ENCODE results near the gene CDC42BPB.
A peak's percentile ranks its signal among the peaks of the same experiment; 100 is the strongest.

CDC42BPB gene

DNA sequence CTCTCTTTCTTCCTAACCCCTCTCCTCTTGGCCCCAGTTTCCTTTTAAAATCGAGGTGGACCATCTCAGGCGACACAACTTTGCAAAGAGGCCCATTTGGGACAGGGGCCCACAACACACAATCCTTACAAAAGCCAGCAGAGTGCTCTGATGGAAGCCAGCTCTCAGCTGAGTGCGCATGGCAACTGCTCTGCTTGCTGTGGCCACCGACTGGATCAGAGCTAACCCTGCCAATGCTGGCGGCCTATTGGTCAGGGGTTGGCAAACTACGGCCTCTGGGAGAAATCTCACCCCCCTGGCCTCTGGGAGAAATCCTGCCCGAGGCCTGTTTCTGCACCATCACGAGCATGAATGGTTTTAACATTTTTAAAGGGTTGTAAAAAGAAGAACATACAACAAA is 79.9 kb downstream of the CDC42BPB start:
- Histone ChIP-seq H3K4me3 (no peak overlapping the region), H3K27ac (no peak overlapping the region)

DNA sequence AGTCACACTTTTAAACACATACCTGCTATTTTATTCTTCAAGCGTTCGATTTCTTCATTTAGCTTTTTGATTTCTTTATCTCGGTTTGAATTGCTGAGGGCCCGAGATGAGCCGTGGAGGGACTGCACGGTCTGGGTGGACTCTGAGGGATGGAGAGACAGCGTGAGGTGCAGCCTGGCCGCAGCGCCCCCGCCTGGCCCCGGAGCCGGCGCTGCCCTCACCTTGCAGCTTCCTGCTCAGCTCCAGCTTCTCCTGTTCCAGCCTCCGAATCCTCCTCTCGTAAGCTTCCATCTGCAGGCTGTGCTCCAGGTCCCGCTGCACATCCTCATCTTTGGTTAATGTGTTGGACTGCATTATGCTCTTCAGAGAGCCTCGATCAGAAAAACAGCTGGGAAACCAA is 81.7 kb downstream of the CDC42BPB start:
- Histone ChIP-seq H3K4me3 (no peak overlapping the region), H3K27ac (no peak overlapping the region)

DNA sequence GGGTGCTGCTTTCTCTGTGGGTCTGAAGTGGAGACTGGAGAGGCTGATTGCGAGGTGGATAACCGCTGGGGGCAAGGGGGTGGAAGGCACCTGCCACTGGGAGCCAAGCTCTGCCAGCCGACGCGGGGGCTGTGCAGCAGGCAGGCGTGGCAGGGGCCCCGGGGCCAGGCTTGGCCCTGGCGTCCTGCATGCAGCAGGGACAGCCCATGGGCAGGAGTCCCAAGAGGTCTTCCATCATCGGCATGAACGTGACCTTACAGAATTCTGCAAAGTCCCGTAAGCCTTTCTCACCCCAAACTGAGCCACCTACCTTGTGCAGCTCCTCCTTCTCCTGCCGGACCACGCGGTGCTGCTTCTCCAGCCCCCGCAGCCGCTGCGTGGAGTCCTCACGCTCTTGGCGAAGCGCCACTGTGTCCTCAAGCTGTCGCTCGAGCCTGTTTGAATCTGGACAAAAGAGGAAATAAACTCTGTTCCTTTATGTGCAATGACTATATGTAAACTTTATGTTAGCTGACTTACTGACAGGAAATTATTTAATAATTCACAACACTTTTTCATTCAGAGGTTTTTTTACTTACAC is 83.6 kb downstream of the CDC42BPB start:
- no peak overlapping the region for H3K27ac ChIP-seq

DNA sequence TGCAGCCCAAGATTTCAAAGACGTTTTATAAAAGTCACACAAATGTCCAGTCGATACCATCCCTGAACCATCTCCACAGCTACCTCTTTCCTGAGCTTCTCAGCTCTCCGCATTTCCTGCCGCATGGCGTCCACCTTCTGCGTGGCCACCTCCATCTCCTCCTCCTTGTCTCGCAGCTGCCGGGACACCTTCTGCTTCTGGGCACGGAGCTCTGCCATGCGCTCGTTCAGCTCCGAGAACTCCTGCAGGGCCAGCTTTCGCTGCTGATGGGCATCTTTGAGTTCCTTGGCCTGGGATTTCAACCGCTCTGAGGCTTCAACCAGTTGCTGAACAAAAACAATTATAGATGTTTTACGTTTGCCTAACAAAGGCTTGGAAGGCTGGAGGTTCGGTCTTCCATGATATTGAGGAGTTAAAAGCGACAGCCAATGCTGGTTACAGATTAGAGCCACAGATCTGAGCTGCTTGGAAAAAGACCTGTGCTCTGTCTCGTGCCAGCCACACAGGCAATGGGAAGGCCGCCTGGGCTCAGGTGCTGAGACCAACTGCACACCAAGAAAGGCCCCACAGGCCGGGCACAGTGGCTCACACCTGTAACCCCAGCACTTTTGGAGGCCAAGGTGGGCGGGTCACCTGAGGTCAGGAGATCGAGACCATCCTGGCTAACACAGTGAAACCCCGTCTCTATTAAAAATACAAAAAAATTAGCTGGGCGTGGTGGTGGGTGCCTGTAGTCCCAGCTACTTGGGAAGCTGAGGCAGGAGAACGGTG is 85.3 kb downstream of the CDC42BPB start:
- Histone ChIP-seq H3K27ac (no peak overlapping the region), H3K4me3 (no peak overlapping the region)

More for the DNA sequence above, 83.6 kb downstream of the CDC42BPB start:
- H3K4me3 ChIP-seq, result no peak overlapping the region

DNA sequence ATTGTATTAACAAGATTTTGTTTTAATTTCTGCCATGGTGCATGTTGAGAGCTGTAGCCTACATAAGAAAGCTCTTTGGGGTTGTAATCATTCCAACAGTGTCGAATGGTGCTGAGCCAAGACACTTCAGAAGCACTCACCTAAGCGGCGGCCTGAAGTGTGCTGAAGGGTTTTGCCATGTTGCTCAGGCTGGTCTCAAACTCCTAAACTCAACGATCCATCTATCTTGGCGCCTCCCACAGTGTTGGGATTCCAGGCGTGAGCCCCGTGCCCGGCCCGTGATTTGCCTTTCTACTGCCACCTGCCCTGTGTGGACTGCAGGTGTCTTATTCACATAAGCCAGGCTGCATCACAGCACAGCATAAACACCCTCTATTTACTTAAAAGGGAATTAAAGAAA is 86.0 kb downstream of the CDC42BPB start:
- Histone ChIP-seq H3K27ac (no peak overlapping the region), H3K4me3 (no peak overlapping the region)

DNA sequence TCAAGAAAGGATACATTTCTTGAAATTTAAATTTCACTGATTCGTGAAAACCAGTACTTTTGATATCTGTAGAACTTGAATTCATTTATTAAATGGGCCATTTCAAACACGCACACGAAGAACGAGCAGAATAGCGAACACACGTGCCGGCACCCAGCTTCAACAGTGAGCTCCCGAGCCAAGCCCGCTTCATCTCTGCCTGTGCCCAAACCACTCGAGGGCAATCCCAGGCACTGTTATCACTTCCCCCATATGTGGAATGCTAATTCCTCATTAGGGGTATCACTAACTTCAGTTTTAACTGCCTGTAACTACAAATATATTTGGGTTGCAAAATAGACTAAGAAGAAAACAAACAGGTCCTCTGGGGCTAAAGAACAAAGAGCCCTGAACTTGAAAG is 86.9 kb downstream of the CDC42BPB start:
- H3K4me3 ChIP-seq, result no peak overlapping the region
- H3K27ac ChIP-seq, result no peak overlapping the region

DNA sequence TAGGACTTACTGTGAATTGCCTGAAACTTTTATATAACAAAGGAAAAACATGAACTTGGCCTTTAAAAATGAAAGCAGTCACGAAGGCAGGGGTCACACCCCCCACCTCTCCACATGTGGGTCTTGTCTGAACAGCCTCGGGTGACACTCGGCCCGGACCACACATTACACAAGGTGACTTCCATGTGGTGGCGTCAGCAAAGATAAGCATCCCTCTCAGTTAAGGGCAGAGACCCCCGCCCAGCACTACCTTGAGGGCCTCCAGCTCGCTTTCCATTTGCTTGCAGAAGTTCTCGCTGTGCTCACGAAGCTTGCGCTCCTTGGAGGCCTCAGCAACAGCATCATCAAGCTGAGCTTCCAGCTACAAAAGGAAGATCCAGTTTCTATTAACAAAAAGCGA is 87.4 kb downstream of the CDC42BPB start:
- no peak overlapping the region for H3K27ac ChIP-seq
- H3K4me3 ChIP-seq, result no peak overlapping the region

DNA sequence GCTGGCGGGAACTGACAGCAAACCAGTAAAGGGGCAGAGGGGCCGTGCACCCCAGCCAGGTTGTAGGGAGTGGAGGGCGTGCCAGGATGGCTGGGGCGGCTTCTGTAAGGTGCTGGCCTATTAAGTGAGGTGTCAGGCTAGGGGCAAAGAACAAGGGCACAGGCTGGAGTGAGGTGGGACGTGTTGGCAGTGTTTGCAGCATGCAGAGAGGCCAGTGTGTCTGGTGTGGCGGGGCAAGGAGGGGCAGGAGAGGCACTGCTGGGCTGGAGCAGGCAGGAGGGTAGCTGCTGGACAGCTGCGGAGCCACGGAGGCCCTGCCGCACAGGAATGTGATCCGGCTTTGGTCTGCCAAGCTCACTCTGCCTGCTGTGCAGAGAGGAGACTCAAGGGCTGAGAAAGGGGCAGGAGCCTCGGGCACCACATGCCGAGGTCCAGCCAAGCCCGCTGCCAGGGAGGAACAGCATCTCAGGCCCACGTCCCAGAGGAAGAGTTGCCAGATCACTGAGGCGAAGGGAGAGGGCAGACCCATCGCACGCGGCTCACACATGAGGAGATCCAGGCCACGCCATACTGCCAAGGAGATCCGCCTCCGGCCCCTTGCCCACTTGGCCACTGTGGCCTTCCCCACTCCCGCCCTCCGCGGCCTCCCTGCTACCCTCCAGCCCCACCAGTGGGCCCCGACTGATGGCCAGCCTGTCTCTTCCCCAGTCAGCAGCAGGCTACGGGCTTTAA is 88.1 kb downstream of the CDC42BPB start:
- no peak overlapping the region for H3K27ac ChIP-seq
- H3K4me3 ChIP-seq, result no peak overlapping the region

DNA sequence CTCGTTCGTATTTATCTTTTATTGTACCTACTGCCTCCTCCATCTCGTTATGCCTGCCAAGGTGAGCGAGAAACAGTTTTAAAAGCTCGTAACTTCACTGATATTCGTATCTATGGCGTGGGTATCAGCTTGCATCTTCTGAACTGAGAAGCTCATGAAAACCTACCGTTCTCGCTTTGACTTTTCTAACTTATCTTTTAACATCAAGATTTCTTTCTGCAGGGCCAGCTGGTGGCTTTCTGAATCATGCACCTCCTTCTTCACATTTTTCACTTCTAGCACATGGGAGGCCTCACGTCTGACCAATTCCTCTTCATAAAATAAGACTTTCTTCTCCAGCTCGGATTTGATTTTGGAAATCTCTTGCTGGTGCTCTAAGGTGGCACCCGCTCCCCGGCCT is 89.0 kb downstream of the CDC42BPB start:
- H3K4me3 ChIP-seq, result no peak overlapping the region
- no peak overlapping the region for H3K27ac ChIP-seq

DNA sequence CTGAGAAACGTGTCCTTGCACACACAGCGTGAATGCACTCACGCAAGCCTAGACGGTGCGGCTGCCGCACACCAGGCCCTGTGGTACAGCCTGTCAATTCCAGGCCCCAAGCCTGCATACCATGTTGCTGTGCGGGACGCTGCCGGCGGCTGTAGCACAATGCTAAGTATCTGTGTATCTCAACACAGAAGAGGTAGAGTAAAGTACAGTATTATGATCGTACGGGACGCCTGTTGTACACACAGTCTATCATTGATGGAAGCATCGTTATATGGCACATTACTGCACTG is 89.9 kb downstream of the CDC42BPB start:
- no peak overlapping the region for H3K27ac ChIP-seq
- H3K4me3 ChIP-seq, result no peak overlapping the region

DNA sequence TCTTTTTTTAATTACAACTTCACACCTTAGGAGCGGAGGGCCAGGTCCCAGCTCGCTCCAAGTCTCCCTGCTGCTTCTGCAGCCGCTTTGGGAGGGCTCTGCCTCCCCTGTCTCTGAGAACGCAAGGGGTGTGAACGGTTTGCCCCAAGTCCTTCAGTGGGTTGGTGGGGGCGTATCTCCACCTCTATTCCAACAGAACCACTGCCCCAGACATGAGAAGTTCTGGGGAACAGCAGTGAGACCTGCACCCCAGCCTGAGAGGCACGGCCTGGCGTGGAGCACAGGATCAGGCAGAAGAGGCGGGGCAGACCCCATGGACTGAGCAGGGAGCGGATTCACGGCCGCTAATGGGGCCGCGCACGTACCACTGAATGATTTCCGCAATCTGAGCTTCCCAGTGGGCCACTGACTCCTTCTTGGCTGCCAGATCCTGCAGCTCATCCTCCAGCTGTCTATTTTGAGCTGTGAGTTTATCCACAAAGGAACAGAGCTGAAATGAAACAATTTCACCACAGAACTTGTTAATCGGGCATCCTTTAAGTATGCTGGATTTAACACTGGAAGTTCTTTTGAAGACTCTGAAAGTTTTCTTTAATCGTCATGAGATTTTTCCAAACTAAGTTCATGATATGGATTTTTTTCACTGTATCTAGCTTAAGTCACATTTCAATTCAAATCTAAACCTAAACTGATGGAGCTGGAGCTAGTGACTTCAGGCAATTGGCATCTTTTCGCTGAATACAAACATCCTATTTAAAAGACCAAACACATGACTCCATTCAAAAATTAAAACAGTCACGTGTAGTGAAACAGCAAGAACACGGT is 90.5 kb downstream of the CDC42BPB start:
- peak overlapping the region in 1 of 21 experiments; percentile 41 for H3K27ac ChIP-seq

DNA sequence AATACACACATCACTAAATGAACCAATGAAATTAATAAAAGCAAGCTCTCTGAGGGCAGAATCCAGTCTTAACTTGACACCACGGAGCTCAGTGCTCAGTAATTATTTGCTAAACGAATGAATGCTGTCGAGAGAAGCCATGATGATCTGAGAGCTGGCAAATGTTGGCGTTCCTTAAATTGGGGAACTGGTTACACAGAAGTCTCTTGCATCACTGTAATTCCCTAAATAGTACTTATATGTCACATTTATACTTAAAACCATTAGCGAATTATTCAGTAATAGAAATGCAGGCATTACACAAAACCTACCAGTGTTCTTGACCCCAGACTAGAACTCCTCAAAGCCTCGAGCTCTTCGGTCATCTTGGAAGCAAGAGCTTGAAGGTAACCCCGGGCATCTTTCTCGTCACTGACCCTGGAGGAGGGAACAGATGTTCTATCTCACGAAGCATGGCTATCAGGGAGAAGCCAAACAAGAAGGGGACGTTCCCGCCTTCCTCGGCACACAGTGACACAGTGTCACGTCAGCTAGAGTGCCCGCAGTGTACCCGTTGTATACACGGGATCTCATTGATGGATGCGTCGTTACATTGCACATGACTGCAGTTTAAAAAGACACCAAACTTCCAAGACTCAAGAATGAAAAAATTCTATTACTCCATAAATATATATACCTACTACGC is 91.2 kb downstream of the CDC42BPB start:
- no peak overlapping the region for H3K4me3 ChIP-seq
- H3K27ac ChIP-seq, result peak overlapping the region in 1 of 21 experiments; percentile 41

More for the DNA sequence above, 90.5 kb downstream of the CDC42BPB start:
- H3K4me3 ChIP-seq, result no peak overlapping the region

DNA sequence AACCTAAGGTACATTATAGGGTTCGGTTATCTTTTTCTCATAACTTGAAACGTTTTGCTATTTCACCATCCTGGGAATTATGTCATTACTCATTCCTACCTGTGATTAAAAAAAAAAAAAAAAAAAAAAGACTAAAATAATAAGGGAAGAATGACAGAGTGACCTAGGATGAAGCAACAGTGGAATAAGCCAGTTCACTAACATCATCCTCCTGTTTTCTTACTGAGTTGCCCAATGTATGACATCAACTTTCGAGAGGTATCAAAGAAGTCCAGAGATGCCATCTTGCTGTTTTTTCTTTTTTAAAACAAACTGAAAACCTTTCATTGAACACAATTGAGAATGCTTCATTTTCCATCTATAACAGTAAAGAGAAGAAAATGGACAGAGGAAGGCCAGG is 92.1 kb downstream of the CDC42BPB start:
- Histone ChIP-seq H3K4me3 (no peak overlapping the region), H3K27ac (no peak overlapping the region)

DNA sequence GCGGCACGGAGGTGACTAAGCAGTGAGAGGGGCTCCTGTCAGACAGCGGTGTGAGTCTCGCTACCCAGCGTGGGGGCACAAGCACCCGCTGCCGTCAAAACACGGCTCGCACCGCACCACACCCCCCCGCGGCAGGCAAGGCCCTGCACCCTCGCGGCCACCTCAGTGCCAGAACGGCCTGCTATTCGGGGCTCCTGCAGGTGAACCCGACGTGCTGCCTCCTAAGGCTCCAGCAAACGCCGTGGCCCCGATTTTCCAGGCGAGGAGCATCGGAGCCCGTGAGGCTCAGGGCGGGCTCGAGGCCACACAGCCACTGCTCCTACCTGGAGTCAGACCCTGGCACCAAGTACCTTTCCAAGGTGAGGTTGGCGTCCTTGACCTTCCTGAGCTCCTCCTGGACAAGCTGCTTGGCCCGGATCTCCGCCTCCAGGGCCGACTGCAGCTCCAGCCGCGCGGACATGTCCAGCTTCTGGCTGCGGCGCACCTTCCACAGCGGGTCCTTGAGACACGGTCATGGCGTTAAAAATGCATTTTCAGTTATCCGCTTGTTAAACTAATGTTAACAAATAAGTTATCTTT is 93.1 kb downstream of the CDC42BPB start:
- Histone ChIP-seq H3K27ac (no peak overlapping the region), H3K4me3 (no peak overlapping the region)

DNA sequence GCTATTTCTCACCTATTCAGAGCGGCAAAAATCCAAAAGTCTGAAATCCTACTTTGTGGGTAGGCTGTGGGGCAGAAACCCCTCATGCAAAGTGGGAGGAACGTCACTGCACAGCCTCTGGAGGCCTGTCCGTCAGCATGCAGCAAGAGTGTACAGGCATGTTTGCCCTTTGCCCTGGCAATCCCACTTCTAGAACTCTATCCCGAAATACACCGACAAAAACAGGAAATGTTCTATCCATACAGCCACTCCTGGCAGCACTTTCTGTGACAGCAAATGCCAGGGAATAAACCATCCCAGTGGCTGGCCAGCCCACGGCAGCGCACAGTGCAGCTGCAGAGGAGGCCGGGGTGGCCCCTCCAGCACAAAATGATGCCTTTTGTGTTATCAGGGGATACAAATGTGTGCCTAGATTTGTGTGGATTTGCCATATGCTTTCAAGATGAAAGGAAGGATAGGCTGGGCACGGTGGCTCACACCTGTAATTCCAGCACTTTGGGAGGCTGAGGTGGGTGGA is 95.2 kb downstream of the CDC42BPB start:
- Histone ChIP-seq H3K27ac (no peak overlapping the region), H3K4me3 (no peak overlapping the region)

DNA sequence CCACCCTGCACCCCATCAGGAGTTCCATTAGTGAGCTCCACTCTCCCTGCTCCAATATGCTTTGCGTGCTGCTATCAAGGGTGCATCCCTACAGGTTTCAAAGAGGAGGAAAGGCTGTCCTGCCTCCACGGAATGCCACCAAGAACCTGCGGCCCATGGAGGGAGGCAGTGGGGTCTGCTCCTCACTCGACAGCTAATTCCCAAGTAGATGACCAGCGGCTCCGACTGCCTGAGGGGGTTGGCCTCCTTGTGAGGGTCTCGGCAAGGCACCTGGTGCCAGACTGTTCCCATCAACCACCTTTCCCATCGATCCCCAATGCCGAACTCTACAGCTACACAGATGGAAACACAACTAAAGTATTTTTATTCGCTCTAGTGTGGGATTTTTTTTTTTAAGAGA is 98.9 kb downstream of the CDC42BPB start:
- H3K27ac ChIP-seq, result no peak overlapping the region

DNA sequence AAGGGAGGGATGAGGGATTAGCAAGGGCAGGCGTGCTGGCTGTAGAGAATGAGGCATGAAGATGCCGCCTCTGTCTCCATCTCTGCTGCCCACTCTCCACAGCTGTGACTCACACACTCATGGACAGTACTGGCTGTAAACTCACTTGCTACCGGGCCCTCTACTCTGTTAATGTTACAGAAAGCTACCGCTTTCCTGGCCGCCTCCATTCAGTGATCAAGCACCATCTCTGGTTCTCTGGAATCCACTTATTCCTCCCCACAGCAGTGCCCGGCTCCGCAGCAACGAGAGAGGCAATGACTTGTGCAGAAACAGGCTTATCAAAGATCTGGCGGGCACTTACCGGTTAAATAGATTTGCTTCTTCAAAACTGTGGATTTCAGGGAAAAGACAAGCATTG is 100.1 kb downstream of the CDC42BPB start:
- Histone ChIP-seq H3K4me3 (no peak overlapping the region), H3K27ac (no peak overlapping the region)

More for the DNA sequence above, 98.9 kb downstream of the CDC42BPB start:
- H3K4me3 ChIP-seq, result no peak overlapping the region

DNA sequence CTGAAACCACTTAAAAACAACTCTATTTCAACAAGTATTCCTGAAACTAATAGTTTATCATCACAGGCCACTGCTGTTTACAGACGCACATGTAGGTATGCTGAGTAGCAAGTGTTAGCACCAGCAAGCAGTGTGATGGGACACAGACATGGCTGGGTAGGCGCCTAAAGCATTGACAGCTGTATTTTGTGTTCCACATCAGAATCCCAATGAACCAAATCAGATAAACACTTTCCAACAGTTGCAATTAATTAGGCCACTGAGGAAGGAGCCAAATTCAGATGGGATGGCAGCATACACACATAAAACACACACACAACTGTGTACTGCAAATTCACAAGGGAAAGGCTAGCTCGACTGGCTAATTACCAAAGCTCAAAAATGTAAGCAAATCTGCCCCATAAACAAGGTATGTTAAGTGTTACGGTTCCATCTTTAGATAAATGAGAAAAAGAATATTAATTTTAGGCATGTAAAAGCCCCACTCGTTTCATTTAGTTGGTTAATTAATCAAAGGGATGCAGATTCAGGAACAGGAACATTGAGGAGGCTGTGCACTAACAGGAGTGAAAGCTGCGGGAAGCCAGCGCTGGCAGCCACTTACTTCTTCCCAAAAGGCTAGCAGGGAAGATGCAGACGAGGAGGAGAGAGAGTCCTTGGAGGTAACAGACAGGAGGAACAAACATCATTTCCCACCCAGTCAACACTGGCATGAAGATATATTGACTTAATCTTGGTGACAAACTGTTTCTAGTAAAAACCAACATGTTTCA is 101.5 kb downstream of the CDC42BPB start:
- no peak overlapping the region for H3K4me3 ChIP-seq
- H3K27ac ChIP-seq, result no peak overlapping the region
